ENCODE results near the gene PKP4. TPM values are rescaled to one million over a fixed set of nuclear protein-coding genes. Genes with fewer than 3 reads are reported as not detected.

PKP4 gene
- total and polyA plus RNA-seq, 9 donors, result 22.7 to 60.9 (median 46.6) TPM

- H3K4me1 ChIP-seq (ENCODE audit: insufficient read depth), result no peaks in the 10 kb centered on the region
- H3K27ac ChIP-seq, result no peak overlapping the region
- no peak overlapping the region for H3K4me3 ChIP-seq
- no peaks in the 10 kb centered on the region for H3K27me3 ChIP-seq
- no peak for DNase-seq
- 95% methylated on average over 3 of the region's 3 CpGs for WGBS, 3 donors
- intact Hi-C loops (cut with DNase I), result no loop called here
- TF ChIP-seq, protein P1, sequence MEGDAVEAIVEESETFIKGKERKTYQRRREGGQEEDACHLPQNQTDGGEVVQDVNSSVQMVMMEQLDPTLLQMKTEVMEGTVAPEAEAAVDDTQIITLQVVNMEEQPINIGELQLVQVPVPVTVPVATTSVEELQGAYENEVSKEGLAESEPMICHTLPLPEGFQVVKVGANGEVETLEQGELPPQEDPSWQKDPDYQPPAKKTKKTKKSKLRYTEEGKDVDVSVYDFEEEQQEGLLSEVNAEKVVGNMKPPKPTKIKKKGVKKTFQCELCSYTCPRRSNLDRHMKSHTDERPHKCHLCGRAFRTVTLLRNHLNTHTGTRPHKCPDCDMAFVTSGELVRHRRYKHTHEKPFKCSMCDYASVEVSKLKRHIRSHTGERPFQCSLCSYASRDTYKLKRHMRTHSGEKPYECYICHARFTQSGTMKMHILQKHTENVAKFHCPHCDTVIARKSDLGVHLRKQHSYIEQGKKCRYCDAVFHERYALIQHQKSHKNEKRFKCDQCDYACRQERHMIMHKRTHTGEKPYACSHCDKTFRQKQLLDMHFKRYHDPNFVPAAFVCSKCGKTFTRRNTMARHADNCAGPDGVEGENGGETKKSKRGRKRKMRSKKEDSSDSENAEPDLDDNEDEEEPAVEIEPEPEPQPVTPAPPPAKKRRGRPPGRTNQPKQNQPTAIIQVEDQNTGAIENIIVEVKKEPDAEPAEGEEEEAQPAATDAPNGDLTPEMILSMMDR (IDR thresholded peaks at IDR 0.05), result no peak
- TF ChIP-seq EP300 (IDR thresholded peaks at IDR 0.05) (no peak), POLR2A (IDR thresholded peaks at IDR 0.05) (no peak)
- no peaks in the 10 kb centered on the region for H3K9me3 ChIP-seq
- H3K36me3 ChIP-seq, result no peaks in the 10 kb centered on the region
These were observed 146.5 kb downstream of the PKP4 start for GRCh38 chr2:158603205-158603604.

DNA sequence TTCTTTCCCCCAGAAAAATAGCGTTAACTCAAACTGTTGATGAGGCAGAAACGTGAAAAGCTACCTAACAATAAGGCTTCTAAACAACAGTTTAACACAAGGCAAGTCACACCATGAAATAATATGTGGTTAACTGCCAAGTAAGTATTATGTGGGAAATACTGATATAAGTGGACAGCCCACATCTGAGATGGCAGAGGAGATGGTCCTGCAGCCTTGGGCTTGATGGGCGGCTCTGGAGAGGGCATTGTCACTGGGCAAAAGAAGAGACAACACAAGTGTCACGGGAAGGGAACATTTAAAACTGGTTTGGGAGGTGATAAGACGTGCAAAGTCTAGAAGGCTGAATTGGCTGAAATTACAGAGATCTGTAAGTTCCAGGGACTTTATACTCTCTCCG, 147.2 kb downstream of the PKP4 start:
- WGBS, 3 donors, result 95% methylated on average over 6 of the region's 6 CpGs
- H3K36me3 ChIP-seq, result no peaks in the 10 kb centered on the region

DNA sequence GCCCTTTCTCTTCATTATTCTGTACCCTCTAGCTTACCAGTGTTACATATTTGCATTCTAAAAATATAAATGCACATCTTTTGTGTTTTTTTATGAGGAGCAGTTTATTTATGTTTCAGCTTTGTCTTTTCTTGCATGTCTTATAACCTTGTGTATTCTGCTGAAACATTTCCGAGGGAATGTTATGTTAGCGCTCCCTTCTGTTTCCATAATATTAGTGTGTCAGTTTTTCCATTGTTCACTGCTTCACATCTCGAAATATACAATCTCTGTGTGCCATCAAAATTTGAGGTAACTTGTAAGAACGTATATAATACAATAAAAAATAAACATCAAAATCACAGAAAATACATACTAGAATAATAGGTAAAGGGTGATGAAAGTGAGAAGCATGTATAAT, 153.3 kb downstream of the PKP4 start:
- no peak overlapping the region for H3K27ac ChIP-seq
- intact Hi-C loops (cut with DNase I), result no loop called here
- H3K9me3 ChIP-seq, result no peaks in the 10 kb centered on the region
- no peak overlapping the region for H3K4me3 ChIP-seq
- 24 to 47% (median 38%) methylated on average over 4 of the region's 4 CpGs for WGBS, 3 donors
- no peak for DNase-seq
- TF ChIP-seq, protein P1 (IDR thresholded peaks at IDR 0.05), result no peak
- TF ChIP-seq POLR2A (IDR thresholded peaks at IDR 0.05), result no peak
- no peak for TF ChIP-seq EP300 (IDR thresholded peaks at IDR 0.05)
- no peaks in the 10 kb centered on the region for H3K27me3 ChIP-seq
- no peaks in the 10 kb centered on the region for H3K36me3 ChIP-seq
- H3K4me1 ChIP-seq (ENCODE audit: insufficient read depth), result no peaks in the 10 kb centered on the region

More for the DNA sequence above, 147.2 kb downstream of the PKP4 start:
- DNase-seq, result no peak
- H3K4me1 ChIP-seq (ENCODE audit: insufficient read depth), result no peaks in the 10 kb centered on the region
- no peaks in the 10 kb centered on the region for H3K9me3 ChIP-seq
- H3K27ac ChIP-seq, result no peak overlapping the region
- TF ChIP-seq, protein P1 (IDR thresholded peaks at IDR 0.05), result no peak
- TF ChIP-seq EP300 (IDR thresholded peaks at IDR 0.05) (no peak), POLR2A (IDR thresholded peaks at IDR 0.05) (no peak)
- intact Hi-C loops (cut with DNase I), result no loop called here
- no peaks in the 10 kb centered on the region for H3K27me3 ChIP-seq
- no peak overlapping the region for H3K4me3 ChIP-seq

DNA sequence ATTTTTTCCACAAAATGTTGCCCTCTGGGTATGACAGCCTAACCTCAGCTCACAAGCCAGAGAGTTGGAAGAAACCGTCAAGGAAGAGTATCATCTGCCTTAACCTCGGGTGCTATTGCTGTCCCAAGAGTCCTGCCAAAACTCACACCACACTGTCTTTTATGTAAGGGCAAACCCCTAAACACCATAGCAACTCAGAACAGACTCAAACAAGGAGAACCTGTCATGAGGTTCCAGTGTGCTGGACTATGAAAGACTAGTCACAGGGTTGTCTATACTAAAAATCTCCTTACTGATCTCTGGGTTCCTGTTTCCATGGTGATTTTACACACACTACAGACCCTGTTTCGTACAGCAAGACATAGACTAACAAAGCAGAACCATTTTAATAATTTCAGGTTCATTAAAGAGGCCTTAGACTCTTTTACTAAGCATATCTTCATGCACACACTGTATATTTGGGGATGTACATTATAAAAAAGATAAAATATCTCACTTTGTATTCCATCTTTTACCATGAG, 159.8 kb downstream of the PKP4 start:
- 92 to 98% (median 96%) methylated on average over 3 of the region's 3 CpGs for WGBS, 3 donors
- H3K36me3 ChIP-seq, result no peaks in the 10 kb centered on the region
- TF ChIP-seq EP300 (IDR thresholded peaks at IDR 0.05), result no peak
- TF ChIP-seq POLR2A (IDR thresholded peaks at IDR 0.05), result no peak
- TF ChIP-seq, protein P1 (IDR thresholded peaks at IDR 0.05), result no peak
- H3K27me3 ChIP-seq, result no peaks in the 10 kb centered on the region
- no peaks in the 10 kb centered on the region for H3K4me1 ChIP-seq (ENCODE audit: insufficient read depth)
- no peak overlapping the region for H3K27ac ChIP-seq
- intact Hi-C loops (cut with DNase I), result no loop called here
- H3K4me3 ChIP-seq, result no peak overlapping the region
- no peaks in the 10 kb centered on the region for H3K9me3 ChIP-seq
- no peak for DNase-seq

Measured in ovary (tissue), 9 donors.